Motor neuron (in vitro differentiated cells): ENCODE measurements around the gene FMNL3. TPM values are rescaled to one million over a fixed set of nuclear protein-coding genes. Genes with fewer than 3 reads are reported as not detected.

Experiments used
- ATAC-seq, 8 experiments: fragments of 200-7000 bp; cut with Tn5 transposase; replicated peaks in 6 of 8; 2 replicates each; pipeline ENCODE4 v1.8.0; 2021; ENCODE audit warnings: mild to moderate bottlenecking in 8 of 8, moderate library complexity in 8 of 8
- H3K27ac ChIP-seq, 2 donors: fragments of 250-450 bp; sonication (Bioruptor Pico); 2 replicates each; pipeline ENCODE4 v1.9.0; 2021; ENCODE audit warnings: antibody characterized with exemption in 2 of 2, mild to moderate bottlenecking in 2 of 2, moderate library complexity in 1 of 2
- H3K4me1 ChIP-seq, 2 donors: fragments of 250-450 bp; sonication (Bioruptor Pico); replicated peaks in 1 of 2; 2 replicates each; pipeline ENCODE4 v1.6.1; 2021; ENCODE audit warnings: antibody characterized with exemption in 2 of 2, mild to moderate bottlenecking in 2 of 2, moderate library complexity in 1 of 2
- H3K4me3 ChIP-seq, 5 donors: fragments of 250-450 bp; sonication (Bioruptor Pico); 2 replicates each; pipeline ENCODE4 v1.9.0; 2021; ENCODE audit warnings: antibody characterized with exemption in 5 of 5, mild to moderate bottlenecking in 5 of 5, moderate library complexity in 4 of 5
- WGBS, 10 experiments: fragments of 450-650 bp; shearing (Covaris generic); methylation state at CpG; one replicate each; pipeline ENCODE4 v1.0.0; 2022; 5-methylcytosine and 5-hydroxymethylcytosine counted together
- in situ Hi-C, 9 experiments: fragments of 400-800 bp; cut with MboI; loops; one replicate each; pipeline ENCODE4 v1.15.0; 2021; ENCODE audit warnings: low sequenced_read_pairs in 9 of 9, low pct_unique_long_range_greater_than_20kb in 2 of 9; ENCODE audit not compliant: unreplicated experiment in 9 of 9
- total RNA-seq, 8 experiments: library from RNA; unstranded; fragments of 300-600 nt; gene quantifications; 2 replicates each; pipeline versions ENCODE4 v1.2.3 to v1.2.4, GENCODE V29; 2022

The FMNL3 gene
- total RNA-seq, 8 experiments from 2014 or later, result 3.1 to 9.0 (median 5.1) TPM

DNA sequence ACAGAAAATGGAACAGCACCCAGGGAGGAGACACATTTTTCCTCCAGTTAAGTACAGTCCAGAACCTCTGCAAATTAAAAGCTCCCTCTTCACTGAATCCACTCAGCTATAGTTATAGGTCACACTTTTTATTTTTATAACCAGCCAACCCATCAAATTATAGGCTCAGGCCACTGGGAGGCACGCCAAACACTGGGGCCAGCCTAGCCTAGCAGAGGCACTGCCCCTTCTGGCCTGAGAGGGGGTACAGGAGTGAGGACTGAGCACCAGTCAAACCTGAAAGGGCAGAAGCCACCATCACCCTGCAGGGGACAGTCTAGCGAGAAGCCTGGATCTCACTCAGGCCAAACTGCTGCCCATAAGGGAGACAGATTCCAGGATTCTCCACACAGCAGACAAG lies 19.3 kb downstream of the FMNL3 start:
- no peaks in the 10 kb centered on the region for H3K4me1 ChIP-seq
- no peak overlapping the region for H3K4me3 ChIP-seq
- in situ Hi-C loops, result no loop called here
- H3K27ac ChIP-seq, result no peak overlapping the region
- ATAC-seq, result no peak
- 70 to 100% (median 92%) methylated on average over 2 of the region's 2 CpGs; no CpG with 5 or more reads in 7 of the 10 experiments for WGBS, 10 experiments

DNA sequence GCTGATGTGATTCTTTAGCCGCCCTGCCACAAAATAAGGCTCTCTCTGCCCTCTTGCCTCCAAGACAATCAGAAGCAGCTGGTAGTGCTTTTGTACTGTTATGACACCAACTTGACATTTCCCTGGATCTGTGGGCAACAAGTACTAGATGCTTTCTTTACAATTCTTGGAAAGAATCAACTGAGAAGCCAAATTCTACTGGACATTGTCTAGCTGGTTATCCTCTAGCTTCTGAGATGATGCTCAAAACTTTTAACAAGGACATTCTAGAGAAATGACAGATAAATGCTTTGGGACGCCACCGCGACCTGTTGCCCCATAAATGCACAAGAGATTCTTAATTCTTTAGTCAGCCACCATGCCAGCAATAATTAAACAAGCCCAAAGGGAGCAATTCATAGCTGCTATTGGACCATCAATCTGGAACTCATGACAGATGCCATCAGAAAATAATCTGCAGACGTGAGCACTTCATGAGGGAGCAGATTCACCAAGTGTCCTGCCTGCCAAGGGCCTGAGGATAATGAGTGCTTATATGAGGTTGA lies 22.8 kb downstream of the FMNL3 start:
- Histone ChIP-seq H3K4me1 (no peaks in the 10 kb centered on the region), H3K27ac (no peak overlapping the region), H3K4me3 (no peak overlapping the region)
- ATAC-seq, result no peak
- WGBS, 10 experiments, result 72 to 100% (median 88%) methylated on average over 3 to 5 of the region's 5 CpGs; no CpG with 5 or more reads in 4 of the 10 experiments
- in situ Hi-C loops, result no loop called here

DNA sequence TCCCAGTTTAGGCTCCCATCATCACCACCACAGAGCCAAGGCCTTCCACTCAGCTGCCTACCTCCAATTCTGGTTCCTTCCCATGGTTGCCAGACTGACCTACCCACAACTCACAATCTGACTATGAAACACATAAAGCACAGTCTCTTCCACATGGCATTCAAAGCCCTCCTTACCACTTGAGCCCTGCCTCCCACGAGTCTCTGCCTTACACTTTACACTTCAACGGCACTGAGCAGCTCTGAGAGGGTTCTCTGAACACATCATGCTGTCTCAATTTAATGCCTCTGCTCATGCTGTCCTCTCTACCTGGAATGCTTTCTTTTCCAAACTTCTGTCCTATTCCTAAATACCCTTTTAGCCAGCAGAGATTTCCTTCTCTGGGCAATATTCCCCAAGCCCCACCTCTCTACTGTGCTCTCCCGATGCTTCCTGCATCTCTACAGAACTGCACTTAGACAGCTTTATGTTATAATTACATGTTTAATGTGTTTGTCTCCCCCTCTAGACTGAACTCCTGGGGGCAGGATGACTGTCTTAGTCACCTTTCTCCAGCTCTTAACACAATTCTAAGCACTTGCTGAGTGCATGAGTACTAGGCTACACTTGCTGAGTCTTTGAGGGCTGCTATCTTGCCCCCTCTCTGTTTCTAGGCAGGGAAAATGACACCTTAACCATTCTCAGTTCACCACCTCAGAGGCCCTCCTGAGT lies 23.5 kb downstream of the FMNL3 start:
- H3K4me1 ChIP-seq, result no peaks in the 10 kb centered on the region
- in situ Hi-C loops, result no loop called here
- no peak overlapping the region for H3K4me3 ChIP-seq
- H3K27ac ChIP-seq, result no peak overlapping the region
- no peak for ATAC-seq
- WGBS, 10 experiments, result 30 to 82% (median 61%) methylated on average over 1 to 3 of the region's 3 CpGs; no CpG with 5 or more reads in 2 of the 10 experiments

DNA sequence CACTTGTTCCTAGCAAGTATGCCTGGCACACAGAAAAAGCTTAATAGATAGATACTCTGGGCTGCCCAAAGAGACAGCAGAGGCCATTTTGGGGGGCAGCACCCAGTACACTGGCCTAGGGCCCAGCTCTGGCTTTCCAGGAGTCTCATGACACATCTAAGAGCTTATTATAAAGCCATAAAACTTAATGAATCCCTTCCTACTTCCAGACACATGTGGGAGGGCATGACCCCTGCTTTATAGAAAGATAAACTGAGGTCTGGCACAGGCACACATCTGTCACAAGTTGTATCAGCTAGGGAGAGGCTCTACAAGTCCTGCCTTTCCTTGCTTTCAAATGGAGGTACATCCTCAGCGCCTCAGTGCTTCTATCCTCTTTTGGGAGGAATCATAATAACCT lies 27.1 kb downstream of the FMNL3 start:
- H3K4me1 ChIP-seq, result no peaks in the 10 kb centered on the region
- WGBS, 10 experiments, result 50 to 83% methylated on average over 1 of the region's 1 CpG; no CpG with 5 or more reads in 8 of the 10 experiments
- ATAC-seq, result no peak
- no peak overlapping the region for H3K27ac ChIP-seq
- no peak overlapping the region for H3K4me3 ChIP-seq
- in situ Hi-C loops, result no loop called here

DNA sequence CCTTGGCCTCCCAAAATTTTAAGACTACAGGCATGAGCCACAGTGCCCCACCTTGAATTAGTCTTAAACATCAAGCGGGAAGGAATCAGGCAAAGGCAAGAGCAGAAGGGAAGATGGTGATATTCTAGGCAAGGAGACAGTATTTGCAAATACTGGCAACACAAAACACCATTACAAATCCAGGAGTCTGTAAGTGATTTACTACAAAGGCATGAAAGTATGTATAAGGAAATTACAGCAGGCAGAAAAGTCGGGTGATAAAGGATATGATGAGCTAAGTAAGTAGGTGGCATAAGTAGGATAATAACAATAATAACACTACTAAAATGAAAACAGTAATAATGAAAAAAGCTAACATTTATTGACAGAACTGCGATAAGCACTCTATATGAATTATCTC lies 28.5 kb downstream of the FMNL3 start:
- no peak overlapping the region for H3K4me3 ChIP-seq
- peaks cover 10 to 13% of the 10 kb centered on the region in 2 donors for H3K4me1 ChIP-seq
- in situ Hi-C loops, result no loop called here
- no peak overlapping the region for H3K27ac ChIP-seq
- ATAC-seq, result no peak
- WGBS, 10 experiments, result 35 to 100% (median 86%) methylated on average over 1 to 3 of the region's 3 CpGs

DNA sequence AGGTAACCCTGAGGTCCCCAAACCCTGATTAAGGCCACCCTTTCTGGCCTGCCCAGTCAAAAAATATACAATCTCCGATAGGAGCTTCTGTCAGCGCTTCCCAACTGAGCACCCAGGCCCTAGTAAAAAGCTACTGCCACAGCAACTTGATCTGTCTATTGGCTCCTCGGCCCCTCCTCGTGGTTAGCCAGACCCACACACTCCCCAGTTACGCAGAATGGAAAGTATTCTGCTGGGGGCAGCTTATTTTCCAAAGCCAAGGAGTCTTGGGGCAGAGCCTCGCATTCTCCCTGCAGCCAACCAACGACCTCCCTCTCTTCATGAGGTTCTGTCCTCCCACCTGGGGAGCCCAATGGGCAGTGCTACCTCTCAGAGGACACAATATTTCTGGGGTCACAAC lies 32.1 kb downstream of the FMNL3 start:
- Histone ChIP-seq H3K4me3 (no peak overlapping the region), H3K27ac (no peak overlapping the region), H3K4me1 (peaks cover 20 to 30% of the 10 kb centered on the region in 2 donors)
- WGBS, 10 experiments, result 40 to 83% (median 80%) methylated on average over 1 to 3 of the region's 7 CpGs; no CpG with 5 or more reads in 4 of the 10 experiments
- in situ Hi-C loops, result no loop called here
- ATAC-seq, result no peak

DNA sequence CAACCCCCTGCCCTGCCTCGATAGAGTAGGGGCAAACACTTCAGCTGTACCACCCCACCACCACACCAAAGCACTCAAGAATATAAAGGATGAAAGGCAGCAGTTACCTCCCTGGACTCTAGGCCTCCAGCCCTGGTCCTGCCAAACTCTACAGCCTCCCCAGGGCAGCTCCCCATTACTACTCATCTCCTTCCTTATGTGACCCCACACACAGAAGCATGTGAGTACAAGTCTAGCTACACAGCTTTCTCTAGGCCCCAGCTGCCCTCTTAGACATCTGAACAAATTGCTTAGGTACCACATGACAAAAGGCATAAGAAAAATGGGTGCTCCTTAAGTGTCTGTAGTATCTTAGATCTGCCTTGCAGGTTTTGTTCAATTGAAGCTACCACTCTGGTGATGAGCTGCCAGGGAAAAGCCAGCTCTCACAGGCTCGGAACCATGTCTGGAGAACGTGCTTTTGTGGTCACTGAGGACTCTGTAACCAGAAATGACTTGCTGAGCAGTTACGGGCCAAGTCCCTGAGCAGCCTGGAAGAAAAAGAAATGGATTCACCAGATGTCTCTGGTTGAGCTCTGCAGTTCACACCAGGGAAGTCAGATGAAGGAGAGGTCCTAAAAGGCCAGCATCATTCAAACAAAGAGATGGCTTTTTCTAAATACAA lies 32.8 kb downstream of the FMNL3 start:
- Histone ChIP-seq H3K4me1 (peaks cover 20 to 30% of the 10 kb centered on the region in 2 donors), H3K4me3 (no peak overlapping the region), H3K27ac (peak overlapping the region; percentile 80 to 86)
- in situ Hi-C loops, result no loop called here
- no peak for ATAC-seq
- 25 to 100% (median 65%) methylated on average over 1 to 3 of the region's 4 CpGs; no CpG with 5 or more reads in 4 of the 10 experiments for WGBS, 10 experiments

DNA sequence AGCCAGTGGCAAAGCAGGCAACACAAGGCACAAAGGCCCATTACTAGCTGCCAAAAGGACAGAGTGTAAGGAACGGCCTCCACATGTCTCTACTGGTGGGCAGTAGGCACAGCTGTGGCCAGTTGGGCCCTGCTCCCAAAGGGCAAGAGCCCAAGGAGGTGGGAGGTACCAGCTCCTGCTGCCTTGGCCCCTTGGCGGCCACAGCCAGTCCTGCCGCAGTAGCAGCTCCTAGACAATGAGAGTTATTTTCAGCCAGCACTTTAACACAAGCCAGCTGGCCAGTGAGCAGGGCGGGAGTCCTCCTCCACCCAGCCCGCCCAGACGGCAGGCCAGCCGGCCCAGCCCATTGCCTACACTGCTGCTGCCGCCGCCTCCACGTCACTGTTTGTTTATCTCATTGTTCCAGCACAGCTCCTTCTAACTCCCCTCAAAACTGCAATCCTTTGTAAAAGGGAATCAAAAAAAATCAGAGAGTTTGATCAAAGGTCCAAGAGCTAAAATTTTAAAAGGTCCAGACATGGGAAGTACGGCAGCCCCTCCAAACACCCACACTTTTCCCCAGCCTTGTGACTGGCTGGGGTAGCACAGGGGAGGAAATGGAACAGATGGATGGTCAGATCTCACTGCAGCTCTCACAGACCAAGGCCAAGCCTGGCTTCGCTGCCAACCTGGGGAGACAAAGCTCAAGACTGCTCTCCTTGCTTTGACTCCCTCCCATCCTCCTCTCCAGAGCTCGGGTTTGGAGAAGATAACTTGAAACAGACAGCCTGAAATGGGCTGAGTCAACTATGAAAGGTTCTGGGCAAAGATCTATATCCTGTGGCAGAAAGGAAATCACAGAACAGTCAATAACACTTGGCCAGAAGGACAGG lies 33.5 kb downstream of the FMNL3 start:
- Histone ChIP-seq H3K4me3 (no peak overlapping the region), H3K27ac (peak overlapping the region; percentile 80 to 86), H3K4me1 (peaks cover 20 to 30% of the 10 kb centered on the region in 2 donors)
- ATAC-seq, result peak; percentile 99 to 100 (median 99)
- WGBS, 10 experiments, result 0 to 40% (median 12%) methylated on average over 1 to 10 of the region's 13 CpGs; no CpG with 5 or more reads in 3 of the 10 experiments
- in situ Hi-C loops, result no loop called here

DNA sequence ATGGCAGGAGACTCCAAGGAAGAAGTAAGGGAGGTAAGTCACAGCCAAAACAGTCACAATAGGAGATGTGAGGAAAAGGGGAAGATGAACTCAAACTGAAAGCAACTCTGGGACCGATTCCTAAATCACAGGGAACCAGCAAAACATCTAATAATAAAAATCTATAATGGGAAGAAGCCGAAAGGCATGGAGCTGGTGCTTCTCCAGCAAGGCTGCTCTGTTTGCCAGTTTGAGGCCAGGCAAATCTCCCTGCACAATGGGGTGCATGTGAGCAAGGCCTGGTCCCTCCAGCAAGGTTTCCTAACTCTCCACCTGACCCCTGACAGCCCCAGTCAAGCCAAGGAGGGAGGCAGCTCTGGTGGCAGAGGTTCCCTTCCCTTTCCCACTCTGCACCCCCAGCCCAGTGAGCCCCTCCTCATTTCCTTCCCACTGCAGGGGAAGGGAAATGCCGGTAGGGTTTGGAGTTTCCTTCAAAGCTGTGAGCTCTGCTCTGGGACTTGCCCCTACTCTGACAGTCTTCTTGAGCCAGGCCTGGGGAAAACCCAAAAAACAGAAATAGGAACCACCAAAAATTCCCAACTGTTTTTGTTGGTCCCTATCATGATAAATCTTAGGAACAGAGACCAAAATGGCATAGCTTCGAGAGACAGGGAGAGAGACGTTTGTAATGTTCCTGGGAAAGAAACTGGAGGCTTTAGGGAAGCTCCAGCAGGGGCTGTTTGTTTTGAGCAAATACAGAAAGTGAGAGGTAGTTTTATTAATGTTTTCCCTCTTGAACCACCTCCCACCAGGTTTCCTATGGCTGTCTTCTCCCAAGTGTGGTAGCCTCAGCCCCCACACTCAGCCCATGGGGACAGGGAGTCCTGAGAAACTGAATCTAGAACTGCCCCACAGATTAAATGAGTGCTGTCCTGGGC lies 34.6 kb downstream of the FMNL3 start:
- 62 to 100% (median 83%) methylated on average over 1 to 4 of the region's 5 CpGs; no CpG with 5 or more reads in 2 of the 10 experiments for WGBS, 10 experiments
- no peak for ATAC-seq
- no peak overlapping the region for H3K4me3 ChIP-seq
- in situ Hi-C loops, result no loop called here
- peak overlapping the region; percentile 54 to 86 for H3K27ac ChIP-seq
- H3K4me1 ChIP-seq, result peaks cover 20 to 30% of the 10 kb centered on the region in 2 donors

DNA sequence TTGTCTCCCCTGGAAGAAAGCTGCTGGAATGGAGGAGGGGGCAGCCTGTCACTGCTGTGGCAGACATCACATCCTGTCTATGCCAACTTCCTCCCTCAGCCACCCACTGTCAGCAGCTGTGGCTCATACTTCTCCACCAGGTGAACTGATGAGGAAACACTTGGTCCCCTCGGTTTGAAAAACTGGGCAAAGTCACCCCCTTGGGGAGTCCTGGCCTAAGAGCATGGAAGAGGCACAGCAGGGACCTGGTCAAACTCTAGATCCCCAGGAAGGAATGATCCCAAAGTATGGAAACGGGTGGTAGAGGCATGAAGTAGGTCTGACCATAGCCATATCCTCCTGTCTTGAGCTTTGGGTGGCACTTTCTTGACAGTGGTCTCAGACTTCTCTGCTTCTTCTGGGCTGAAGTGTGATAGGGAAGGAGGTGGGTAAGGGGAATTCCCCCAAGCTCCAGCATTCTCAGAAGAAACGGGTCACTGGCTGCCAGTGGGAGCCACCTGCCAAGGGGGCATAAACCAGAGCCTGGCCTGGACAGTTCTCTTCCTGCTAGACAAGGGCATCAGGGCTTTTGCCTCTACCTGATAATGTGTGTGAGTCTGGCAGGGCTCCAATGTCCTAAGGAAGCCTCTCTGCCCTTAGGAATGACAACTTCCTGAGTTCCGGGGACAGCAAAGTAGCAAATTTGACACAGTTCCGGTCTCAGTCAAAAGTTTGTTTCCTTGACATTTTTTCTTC lies 36.0 kb downstream of the FMNL3 start:
- WGBS, 10 experiments, result 57 to 100% (median 98%) methylated on average over 1 to 5 of the region's 5 CpGs; no CpG with 5 or more reads in 2 of the 10 experiments
- ATAC-seq, result no peak
- Histone ChIP-seq H3K4me3 (no peak overlapping the region), H3K4me1 (peaks cover 20 to 30% of the 10 kb centered on the region in 2 donors), H3K27ac (no peak overlapping the region)
- in situ Hi-C loops, result no loop called here

DNA sequence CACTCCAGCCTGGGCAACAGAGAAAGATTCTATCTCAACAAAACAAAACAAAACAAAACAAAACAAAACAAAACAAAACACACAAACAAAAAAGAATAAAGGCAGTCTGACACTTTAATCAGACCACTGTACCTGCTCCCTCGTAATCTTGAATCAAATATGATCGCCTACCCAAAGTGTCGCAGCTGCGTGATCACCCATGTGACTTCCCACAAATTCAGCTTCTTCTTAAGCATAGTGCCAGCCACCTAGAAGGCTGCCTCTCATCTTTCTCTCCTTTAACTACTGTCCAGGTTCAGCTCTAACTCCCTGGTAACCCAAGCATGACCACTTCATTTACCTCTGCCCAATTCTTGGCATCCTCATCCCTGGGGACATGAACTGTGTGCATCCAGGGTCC lies 37.4 kb downstream of the FMNL3 start:
- ATAC-seq, result no peak
- 90 to 100% (median 96%) methylated on average over 1 to 4 of the region's 4 CpGs; no CpG with 5 or more reads in 4 of the 10 experiments for whole genome bisulfite sequencing, 10 experiments
- H3K4me1 ChIP-seq, result peaks cover 20 to 28% of the 10 kb centered on the region in 2 donors
- in situ Hi-C loops, result no loop called here
- no peak overlapping the region for H3K4me3 ChIP-seq
- no peak overlapping the region for H3K27ac ChIP-seq
